HepG2 (cell line): ENCODE results near the gene EMILIN1. TPM values are rescaled to one million over a fixed set of nuclear protein-coding genes. Genes with fewer than 3 reads are reported as not detected.

Experiments
- AGO1 ChIP-seq: fragments of 200-400 bp; formaldehyde crosslinking; IDR thresholded peaks from 2 replicates; pipeline ENCODE4 v1.6.1; 2017; ENCODE audit warnings: mild to moderate bottlenecking, low read depth, low read length, moderate library complexity; ENCODE audit not compliant: poor library complexity, severe bottlenecking
- CHD2 ChIP-seq: IDR thresholded peaks from 2 replicates; pipeline ENCODE4 v1.6.1; 2011; ENCODE audit warnings: low read depth, low read length, improper control_type of control experiment
- DDIT3 ChIP-seq: sonication (generic); formaldehyde crosslinking; IDR thresholded peaks from 2 replicates; pipeline ENCODE4 v1.4.0; 2020; ENCODE audit warnings: mild to moderate bottlenecking, missing genetic modification reagents
- E2F2 ChIP-seq: sonication (generic); formaldehyde crosslinking; IDR thresholded peaks from 2 replicates; pipeline ENCODE4 v1.4.0; 2020; ENCODE audit warnings: missing genetic modification reagents, borderline replicate concordance
- FIP1L1 ChIP-seq: fragments of 200-400 bp; formaldehyde crosslinking; IDR thresholded peaks from 2 replicates; pipeline ENCODE4 v1.6.1; 2018; ENCODE audit warnings: low read depth, mild to moderate bottlenecking, low read length, moderate library complexity, borderline replicate concordance; ENCODE audit not compliant: insufficient read depth
- FOSL2 ChIP-seq: sonication (generic); formaldehyde crosslinking; IDR thresholded peaks from 2 replicates; pipeline ENCODE4 v1.4.0; 2020; ENCODE audit warnings: missing genetic modification reagents
- MED8 ChIP-seq: sonication (generic); formaldehyde crosslinking; IDR thresholded peaks from 2 replicates; pipeline ENCODE4 v1.8.1; 2023; ENCODE audit warnings: mild to moderate bottlenecking, missing genetic modification reagents; ENCODE audit not compliant: insufficient replicate concordance
- NKX3-1 ChIP-seq: sonication (generic); formaldehyde crosslinking; IDR thresholded peaks from 2 replicates; pipeline ENCODE4 v1.5.0; 2020; ENCODE audit warnings: missing genetic modification reagents
- PLRG1 ChIP-seq: fragments of 450-650 bp; conservative IDR thresholded peaks from 2 replicates; pipeline ENCODE4 v1.6.1; 2016
- POLR2A ChIP-seq, 2 experiments: IDR thresholded peaks; 2 replicates each; pipeline ENCODE4 v1.6.1; 2011; ENCODE audit warnings: low read depth in 2 of 2, low read length in 2 of 2, mild to moderate bottlenecking in 1 of 2, moderate library complexity in 1 of 2; ENCODE audit not compliant: insufficient read depth in 1 of 2
- RCOR2 ChIP-seq: IDR thresholded peaks from 2 replicates; pipeline ENCODE4 v1.6.1; 2016; ENCODE audit warnings: missing biosample characterization, missing genetic modification reagents
- REST ChIP-seq, 2 experiments: IDR thresholded peaks; 2 replicates each; pipeline ENCODE4 v1.6.1; 2011 to 2012; ENCODE audit warnings: low read length in 2 of 2, borderline replicate concordance in 1 of 2, low read depth in 1 of 2, mild to moderate bottlenecking in 1 of 2, moderate library complexity in 1 of 2
- SSRP1 ChIP-seq: IDR thresholded peaks from 2 replicates; pipeline ENCODE4 v1.6.1; 2016; ENCODE audit warnings: control low read depth
- TGIF2 ChIP-seq: IDR thresholded peaks from 2 replicates; pipeline ENCODE4 v1.6.1; 2016; ENCODE audit warnings: control low read depth, missing compliant biosample characterization
- ZFY ChIP-seq: sonication (generic); formaldehyde crosslinking; IDR thresholded peaks from 2 replicates; pipeline ENCODE4 v1.4.0; 2020; ENCODE audit warnings: missing genetic modification reagents
- ZMAT3 ChIP-seq: sonication (generic); formaldehyde crosslinking; conservative IDR thresholded peaks from 2 replicates; pipeline ENCODE4 v1.7.0; 2021; ENCODE audit warnings: missing genetic modification reagents
- ZMYM3 ChIP-seq: sonication (generic); formaldehyde crosslinking; IDR thresholded peaks from 2 replicates; pipeline ENCODE4 v1.5.1; 2020; ENCODE audit warnings: mild to moderate bottlenecking, missing genetic modification reagents
- ZNF18 ChIP-seq: sonication (generic); formaldehyde crosslinking; IDR thresholded peaks from 2 replicates; pipeline ENCODE4 v1.8.0; 2022; ENCODE audit warnings: mild to moderate bottlenecking, missing genetic modification reagents; ENCODE audit not compliant: insufficient replicate concordance
- ZNF432 ChIP-seq: sonication (generic); formaldehyde crosslinking; IDR thresholded peaks from 2 replicates; pipeline ENCODE4 v1.5.0; 2020; ENCODE audit warnings: missing genetic modification reagents, mild to moderate bottlenecking, borderline replicate concordance
- ZNF800 ChIP-seq: sonication (generic); formaldehyde crosslinking; IDR thresholded peaks from 2 replicates; pipeline ENCODE4 v1.4.0; 2020; ENCODE audit warnings: missing genetic modification reagents
- ZNF878 ChIP-seq: sonication (generic); formaldehyde crosslinking; IDR thresholded peaks from 2 replicates; pipeline ENCODE4 v1.8.1; 2023; ENCODE audit warnings: mild to moderate bottlenecking, missing genetic modification reagents, moderate library complexity
- polyA plus RNA-seq, 8 experiments: library from polyadenylated mRNA; depleted of rRNA in 3 of 8; stranded (reverse) in 7 of 8; unstranded in 1 of 8; fragments of >200 nt; fragmentation: Illumina TruSeq in 4 of 8; extraction: Trizol in 4 of 8; gene quantifications; 2 replicates each; pipeline versions ENCODE4 v1.2.1 to v1.2.3, GENCODE V29; 2011 to 2016; ENCODE audit warnings: low read depth in 4 of 8, missing spikeins in 1 of 8, mixed read lengths in 1 of 8; ENCODE audit not compliant: insufficient read depth in 1 of 8
- total RNA-seq, 5 experiments: library from RNA; depleted of rRNA; stranded (reverse); fragments of >200 nt; fragmentation: Illumina TruSeq; extraction: Trizol; gene quantifications; 2 replicates each; pipeline ENCODE4 v1.2.3, GENCODE V29; 2016; ENCODE audit warnings: low read depth in 1 of 5

The EMILIN1 gene
- total and polyA plus RNA-seq, 2 of the 13 experiments (the other 11 are each of a cell fraction or from before 2014, with no cell fraction given): 8.1 to 9.7 TPM

- TF ChIP-seq E2F2 (CRISPR knock-in tag): no peak
- no peak for TF ChIP-seq TGIF2 (CRISPR knock-in tag)
- no peak for TF ChIP-seq MED8
- TF ChIP-seq DDIT3 (CRISPR knock-in tag): no peak
- TF ChIP-seq ZNF432 (CRISPR knock-in tag): no peak
- TF ChIP-seq SSRP1 (CRISPR knock-in tag): no peak
- peak; percentile 21 for TF ChIP-seq AGO1
- peak; percentile 45; the same call in 1 of the 2 replicates for TF ChIP-seq ZFY (CRISPR knock-in tag)
- TF ChIP-seq ZNF800 (CRISPR knock-in tag): 0 out of 2 replicates have a peak, but pooled peaks have one; percentile 28
- no peak for TF ChIP-seq POLR2A (IDR thresholded peaks at IDR 0.05; ENCODE audit: insufficient read depth in 1 of 2, low read depth in 2 of 2, low read length in 2 of 2)
- no peak; a peak in 1 of 4 replicates for TF ChIP-seq REST (IDR thresholded peaks at IDR 0.05; ENCODE audit: borderline replicate concordance in 1 of 2, low read depth in 1 of 2, low read length in 2 of 2)
- TF ChIP-seq FIP1L1: no peak
- no peak for TF ChIP-seq RCOR2
- no peak for TF ChIP-seq ZMAT3 (CRISPR knock-in tag)
- no peak for TF ChIP-seq PLRG1
- TF ChIP-seq NKX3-1 (CRISPR knock-in tag): no peak
- peak; percentile 50; the same call in 1 of the 2 replicates for TF ChIP-seq ZMYM3 (CRISPR knock-in tag)
- no peak for TF ChIP-seq ZNF18 (CRISPR knock-in tag)
- TF ChIP-seq ZNF878 (CRISPR knock-in tag): no peak
- TF ChIP-seq CHD2: no peak
- no peak for TF ChIP-seq FOSL2 (CRISPR knock-in tag)
Measured at GRCh38 chr2:27118525-27119329, 40.3 kb downstream of the EMILIN1 start, which contains the start of gene CGREF1 (continued).
